HUES48 (cell line): ENCODE data around the gene CERS6.

Source experiments
- H3K27ac ChIP-seq: one replicate; pipeline ENCODE4 v1.7.0; 2013; ENCODE audit warnings: low read depth, low read length, inconsistent platforms
- H3K27me3 ChIP-seq: 2 replicates; pipeline ENCODE4 v1.6.1; 2013; ENCODE audit warnings: mild to moderate bottlenecking, low read length; ENCODE audit not compliant: control insufficient read depth, insufficient read depth
- H3K36me3 ChIP-seq: 2 replicates; pipeline ENCODE4 v1.6.1; 2013; ENCODE audit warnings: low read length; ENCODE audit not compliant: control insufficient read depth, insufficient read depth
- H3K4me1 ChIP-seq: 2 replicates; pipeline ENCODE4 v1.6.1; 2013; ENCODE audit warnings: mild to moderate bottlenecking, low read length; ENCODE audit not compliant: control insufficient read depth, insufficient read depth
- H3K4me3 ChIP-seq: 2 replicates; pipeline ENCODE4 v1.5.1; 2013; ENCODE audit warnings: mild to moderate bottlenecking, low read depth, low read length
- H3K9ac ChIP-seq: 2 replicates; pipeline ENCODE4 v1.6.1; 2013; ENCODE audit warnings: mild to moderate bottlenecking, low read depth, low read length, moderate library complexity
- H3K9me3 ChIP-seq: 2 replicates; pipeline ENCODE4 v1.6.1; 2013; ENCODE audit warnings: low read length; ENCODE audit not compliant: control insufficient read depth, insufficient read depth

CERS6 gene

DNA sequence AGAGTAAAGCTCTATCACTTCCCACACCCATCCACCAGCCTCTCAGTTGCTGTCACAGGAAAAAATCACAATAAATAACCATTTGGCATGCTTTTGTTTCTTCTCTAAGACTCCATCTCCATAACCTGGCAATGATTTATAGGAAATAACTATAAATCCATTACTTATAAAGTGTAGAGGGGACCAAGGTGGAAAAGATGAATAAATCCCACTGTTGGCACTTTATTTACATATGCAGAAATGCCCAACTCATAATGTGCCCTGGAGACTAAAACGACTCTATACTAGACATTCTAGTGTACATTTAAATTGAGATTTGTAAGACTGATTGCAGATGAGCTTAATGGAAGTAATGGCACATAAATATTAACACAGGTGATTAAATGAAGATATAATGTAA, 338.9 kb downstream of the CERS6 start:
- Histone ChIP-seq H3K36me3 (no peaks in the 10 kb centered on the region), H3K27me3 (no peaks in the 10 kb centered on the region), H3K4me1 (peaks cover 13% of the 10 kb centered on the region), H3K9ac (no peak overlapping the region), H3K4me3 (no peak overlapping the region), H3K27ac (no peak overlapping the region), H3K9me3 (no peaks in the 10 kb centered on the region)

DNA sequence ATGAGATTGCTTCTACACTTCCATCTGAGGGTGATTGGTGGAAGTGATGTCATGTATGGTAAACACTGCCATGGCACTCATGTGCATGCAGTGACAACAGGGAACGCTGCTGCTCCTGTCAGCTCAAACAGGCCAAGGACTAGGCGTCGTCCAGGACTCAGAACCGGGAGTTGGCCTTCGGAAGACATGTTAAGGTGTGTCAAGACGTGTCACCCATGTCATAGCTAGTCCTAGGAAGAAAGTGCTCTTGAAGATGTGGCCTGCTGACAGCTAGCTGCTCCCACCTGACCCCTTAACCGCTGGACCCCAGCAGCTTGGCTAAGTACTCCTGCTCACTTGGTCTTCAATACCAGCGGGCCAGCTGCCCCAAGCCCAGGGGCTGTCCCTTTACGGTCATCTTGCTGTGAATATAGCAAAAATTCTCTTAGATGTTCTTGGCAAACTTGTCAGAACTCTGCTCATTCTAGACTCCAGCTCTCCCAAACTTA, 340.1 kb downstream of the CERS6 start:
- no peak overlapping the region for H3K27ac ChIP-seq
- peaks cover 13% of the 10 kb centered on the region for H3K4me1 ChIP-seq
- H3K36me3 ChIP-seq, result no peaks in the 10 kb centered on the region
- H3K9me3 ChIP-seq, result no peaks in the 10 kb centered on the region
- no peaks in the 10 kb centered on the region; the same call in 1 of the 2 replicates for H3K27me3 ChIP-seq
- H3K9ac ChIP-seq, result no peak overlapping the region
- no peak overlapping the region for H3K4me3 ChIP-seq

DNA sequence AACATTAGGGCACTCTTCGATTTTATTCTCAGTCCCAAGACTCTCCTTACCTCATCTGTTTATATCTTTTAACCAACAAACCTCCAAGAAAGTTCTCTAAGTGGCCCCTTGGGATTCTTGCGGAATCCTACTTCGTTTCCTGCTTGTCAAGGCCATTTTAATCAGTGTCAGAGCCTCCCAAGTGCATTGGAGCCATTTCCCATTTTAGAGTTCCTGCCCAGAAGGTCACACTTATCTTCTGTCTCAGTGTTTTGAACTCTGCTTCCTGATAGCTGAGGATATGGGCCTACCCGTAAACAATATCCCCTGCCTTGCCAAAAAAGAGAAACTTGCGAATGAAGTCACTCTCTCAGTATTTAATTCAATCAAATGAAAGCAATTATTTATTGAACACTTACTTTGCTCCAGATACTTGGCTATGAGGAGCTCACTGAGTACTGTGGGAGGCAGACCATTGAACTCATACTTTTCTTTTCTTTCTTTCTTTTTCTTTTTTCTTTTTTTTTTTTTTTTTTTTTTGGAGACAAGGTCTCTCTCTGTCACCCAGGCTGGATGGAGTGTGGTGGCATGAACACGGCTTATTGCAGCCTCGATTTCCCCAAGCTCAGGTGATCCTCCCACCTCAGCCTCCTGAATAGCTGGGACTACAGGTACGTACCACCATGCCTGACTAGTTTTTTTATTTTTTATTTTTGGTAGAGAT, 340.7 kb downstream of the CERS6 start:
- H3K9ac ChIP-seq, result no peak overlapping the region
- H3K4me3 ChIP-seq, result no peak overlapping the region
- H3K4me1 ChIP-seq, result peaks cover 17% of the 10 kb centered on the region
- H3K9me3 ChIP-seq, result no peaks in the 10 kb centered on the region
- no peaks in the 10 kb centered on the region for H3K36me3 ChIP-seq
- H3K27me3 ChIP-seq, result no peaks in the 10 kb centered on the region; the same call in 1 of the 2 replicates
- H3K27ac ChIP-seq, result no peak overlapping the region

DNA sequence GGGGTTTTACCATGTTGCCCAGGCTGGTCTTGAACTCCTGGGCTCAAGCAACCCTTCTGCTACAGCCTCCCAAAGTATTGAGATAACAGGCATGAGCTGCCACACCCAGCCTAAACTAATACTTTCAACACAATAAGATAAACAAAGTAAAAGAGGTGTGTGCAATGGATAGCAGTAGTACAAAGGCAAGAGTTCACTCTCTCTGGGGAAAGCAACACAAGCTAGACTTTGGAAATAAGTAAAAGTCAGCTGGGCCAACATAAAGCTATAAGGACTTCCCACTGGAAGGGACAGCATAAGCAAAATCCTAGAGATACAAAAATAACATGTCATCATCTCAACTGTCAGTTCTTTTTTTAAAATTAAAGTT, 341.2 kb downstream of the CERS6 start:
- H3K4me3 ChIP-seq, result no peak overlapping the region
- peaks cover 22% of the 10 kb centered on the region for H3K4me1 ChIP-seq
- H3K9me3 ChIP-seq, result no peaks in the 10 kb centered on the region
- H3K9ac ChIP-seq, result no peak overlapping the region
- H3K27ac ChIP-seq, result no peak overlapping the region
- H3K36me3 ChIP-seq, result no peaks in the 10 kb centered on the region
- no peaks in the 10 kb centered on the region; the same call in 1 of the 2 replicates for H3K27me3 ChIP-seq

DNA sequence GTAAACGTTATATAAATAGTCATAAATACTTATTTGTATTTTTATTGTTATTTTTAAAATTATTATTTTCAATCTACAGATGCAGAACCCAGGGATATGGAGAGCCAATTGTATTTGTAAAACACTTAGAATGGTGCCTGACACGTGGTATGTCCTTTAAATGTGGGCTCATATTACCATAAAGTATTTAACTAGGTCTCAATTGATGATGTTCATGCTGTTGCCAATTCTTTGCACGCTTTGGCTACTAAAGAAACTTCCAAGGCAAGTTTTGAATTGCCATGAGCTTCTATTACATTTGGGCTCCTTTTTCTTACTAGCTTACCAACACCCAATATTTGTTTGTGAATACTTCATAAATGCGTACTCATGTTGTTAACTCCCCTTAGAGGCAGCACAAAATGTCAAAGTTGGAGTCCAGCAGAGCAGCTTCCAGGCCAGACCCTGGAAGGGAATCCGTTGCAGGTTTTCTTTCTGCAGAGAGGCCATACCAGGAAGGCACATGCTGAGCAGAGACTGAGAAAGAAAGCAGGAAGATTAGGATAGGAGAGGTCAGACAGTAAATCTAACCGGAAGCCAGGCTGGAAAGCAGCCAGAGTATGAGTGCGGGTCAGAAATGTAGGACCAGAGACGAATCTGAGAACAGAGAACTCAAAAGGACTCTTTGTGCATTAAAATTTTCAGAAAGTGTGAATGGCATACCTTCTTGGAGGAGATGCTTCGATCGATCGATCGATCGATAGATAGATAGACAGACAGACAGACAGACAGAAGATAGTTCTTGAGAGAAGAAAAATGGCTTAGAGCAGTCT, 342.2 kb downstream of the CERS6 start:
- no peaks in the 10 kb centered on the region; the same call in 1 of the 2 replicates for H3K27me3 ChIP-seq
- peaks cover 27% of the 10 kb centered on the region for H3K4me1 ChIP-seq
- H3K9me3 ChIP-seq, result no peaks in the 10 kb centered on the region
- H3K9ac ChIP-seq, result no peak overlapping the region
- peak overlapping the region; percentile 79 for H3K27ac ChIP-seq
- H3K36me3 ChIP-seq, result no peaks in the 10 kb centered on the region
- peak overlapping the region; percentile 25; the same call in 1 of the 2 replicates for H3K4me3 ChIP-seq

DNA sequence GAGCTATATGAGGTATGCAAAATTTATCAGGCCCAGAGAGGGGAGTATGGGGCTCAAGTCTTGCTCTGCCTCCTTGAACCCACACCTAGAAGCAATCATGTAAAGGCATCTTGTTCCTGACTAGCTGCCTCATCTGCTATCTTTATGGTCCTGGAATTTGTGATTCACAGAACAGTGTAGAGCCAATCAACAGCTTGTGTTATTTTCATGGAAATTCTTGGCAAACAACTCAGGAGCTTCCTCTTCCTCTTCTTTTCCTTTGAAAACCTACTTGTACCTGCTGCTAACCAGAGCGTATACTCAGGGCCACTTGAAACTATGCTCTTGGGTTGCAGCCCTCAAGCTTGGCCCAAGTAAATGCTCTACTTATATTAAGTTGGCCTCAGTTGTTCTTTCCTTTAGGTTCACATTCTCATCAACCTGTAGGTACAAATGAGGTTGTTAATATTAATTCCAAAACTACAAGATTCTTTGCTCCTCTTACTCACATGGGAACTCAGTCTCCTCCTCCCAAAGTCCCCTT, 342.9 kb downstream of the CERS6 start:
- Histone ChIP-seq H3K27me3 (no peaks in the 10 kb centered on the region; the same call in 1 of the 2 replicates), H3K36me3 (no peaks in the 10 kb centered on the region), H3K4me1 (peaks cover 27% of the 10 kb centered on the region), H3K9ac (no peak overlapping the region), H3K9me3 (no peaks in the 10 kb centered on the region), H3K27ac (peak overlapping the region; percentile 79), H3K4me3 (peak overlapping the region; percentile 25; the same call in 1 of the 2 replicates)

DNA sequence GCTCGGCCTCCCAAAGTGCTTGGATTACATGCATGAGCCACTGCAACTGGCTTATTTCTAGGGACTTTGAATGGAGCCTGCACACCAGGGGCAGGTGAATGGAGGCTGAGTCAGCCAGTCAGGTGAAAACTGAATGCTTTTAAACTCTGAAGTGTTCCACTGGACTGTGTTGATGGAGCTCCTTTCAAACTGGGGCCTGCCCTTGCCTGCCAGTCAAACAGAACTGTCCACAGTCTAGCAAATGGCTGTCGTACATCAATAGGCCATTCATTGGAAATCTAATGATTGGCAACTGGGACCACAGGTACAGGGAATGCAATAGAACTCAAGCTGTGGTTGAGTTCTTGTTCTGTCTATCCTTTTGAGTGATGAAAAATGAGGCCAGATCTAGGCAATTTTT, 345.4 kb downstream of the CERS6 start:
- Histone ChIP-seq H3K4me3 (no peak overlapping the region), H3K27me3 (no peaks in the 10 kb centered on the region; the same call in 1 of the 2 replicates), H3K9me3 (no peaks in the 10 kb centered on the region), H3K4me1 (peaks cover 27% of the 10 kb centered on the region), H3K36me3 (no peaks in the 10 kb centered on the region), H3K27ac (peak overlapping the region; percentile 23), H3K9ac (no peak overlapping the region)

DNA sequence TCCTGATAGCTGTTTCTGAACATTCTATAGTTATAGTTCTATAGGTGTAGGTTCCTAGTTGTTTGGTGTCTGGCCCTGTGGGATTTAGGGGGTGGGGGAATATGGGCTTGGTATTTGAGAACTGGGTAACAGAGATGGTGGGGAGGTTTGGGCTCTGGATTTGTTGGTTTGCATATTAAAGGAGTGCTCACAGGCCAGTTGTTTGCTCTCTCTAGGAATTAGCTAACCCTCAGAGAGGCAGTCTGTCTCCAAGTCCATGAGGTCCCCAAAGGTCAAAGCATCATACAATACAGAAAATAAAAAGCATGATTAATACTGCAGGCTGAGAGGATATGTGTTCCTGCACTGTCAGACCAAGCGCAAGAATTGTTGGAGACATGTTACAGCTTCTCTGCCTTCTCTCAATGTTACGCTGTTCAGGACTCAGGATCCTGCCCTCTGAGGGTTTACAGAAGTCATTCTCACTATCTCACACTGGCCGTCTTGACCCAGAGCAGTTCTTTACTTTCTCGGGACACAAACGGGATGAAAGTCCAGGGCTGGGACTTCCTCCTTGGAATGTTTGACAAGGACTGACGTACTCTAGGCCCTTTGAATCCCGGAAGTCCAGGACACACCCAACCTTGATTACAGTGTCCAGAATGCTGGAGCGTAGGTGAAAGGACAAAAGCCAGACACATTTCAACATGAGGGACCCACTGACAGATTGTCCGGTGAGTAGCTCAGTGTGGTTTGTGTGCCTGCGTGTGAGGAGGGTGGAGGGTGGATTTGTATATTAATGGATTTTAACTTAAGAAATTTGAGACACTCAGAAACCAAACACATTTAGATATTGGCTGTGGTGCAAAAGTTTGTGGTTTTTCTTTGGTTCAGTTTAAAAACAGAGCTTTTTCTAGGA, 346.1 kb downstream of the CERS6 start, which contains the start of gene NOSTRIN:
Gene NOSTRIN (plus strand): TSS at position 677 of the 898 bp plus-strand sequence. CDS start 10 bp downstream, at position 687.
- Histone ChIP-seq H3K9me3 (no peaks in the 10 kb centered on the region), H3K9ac (no peak within 1 kb of the TSS), H3K27ac (peak within 1 kb of the TSS; percentile 23), H3K4me3 (no peak within 1 kb of the TSS), H3K27me3 (no peaks in the 10 kb centered on the region; the same call in 1 of the 2 replicates), H3K4me1 (peaks cover 27% of the 10 kb centered on the region), H3K36me3 (no peaks in the 10 kb centered on the region)

DNA sequence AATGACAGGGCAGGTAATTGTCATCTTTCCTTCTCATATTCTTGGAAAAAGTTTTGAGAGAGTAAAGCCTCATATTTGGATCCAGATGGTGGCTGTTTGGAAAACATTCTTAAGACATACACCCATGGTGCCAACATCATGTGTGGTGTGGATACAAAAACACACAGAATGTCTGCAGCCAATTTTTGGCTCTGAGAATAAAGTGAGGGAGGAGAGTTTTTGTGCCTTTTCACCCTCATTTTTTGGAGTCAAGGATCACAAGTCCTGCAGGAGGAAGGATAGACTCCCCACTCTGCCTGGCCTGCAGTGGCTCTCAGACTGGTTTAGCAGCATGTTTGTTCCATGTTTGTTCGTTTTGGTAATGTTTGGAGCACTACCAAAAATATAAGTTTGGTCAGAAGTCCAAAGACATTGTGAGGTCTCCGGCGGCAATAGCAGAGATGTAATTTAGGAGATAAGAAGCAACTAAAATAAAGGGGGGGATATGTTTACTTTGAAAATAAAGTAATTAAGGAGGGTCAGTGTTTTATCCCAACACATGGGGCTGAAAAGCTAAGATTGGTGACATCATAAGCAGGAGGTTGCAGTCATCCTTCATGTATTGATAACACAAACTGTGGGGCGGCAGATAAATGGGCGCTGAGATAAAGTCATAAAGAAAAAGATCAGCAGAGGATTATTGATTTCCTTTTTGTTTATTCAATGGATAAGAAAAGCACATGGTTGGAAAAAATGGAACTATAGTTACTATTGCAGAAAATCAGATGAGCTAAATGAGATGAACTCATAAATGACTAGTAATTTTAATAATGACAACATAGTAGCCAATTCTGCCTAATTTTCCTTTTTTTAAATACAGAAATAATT, 347.0 kb downstream of the CERS6 start:
- H3K27ac ChIP-seq, result peak overlapping the region; percentile 22
- no peaks in the 10 kb centered on the region for H3K9me3 ChIP-seq

More for the DNA sequence above, 347.0 kb downstream of the CERS6 start:
- H3K27me3 ChIP-seq, result no peaks in the 10 kb centered on the region; the same call in 1 of the 2 replicates
- no peak overlapping the region for H3K4me3 ChIP-seq
- H3K9ac ChIP-seq, result no peak overlapping the region
- H3K36me3 ChIP-seq, result no peaks in the 10 kb centered on the region
- peaks cover 27% of the 10 kb centered on the region for H3K4me1 ChIP-seq
